Jurkat, Clone E6-1 (cell line): ENCODE measurements around the gene C14orf132.

Experiments
- DNase-seq: peaks from one replicate; pipeline ENCODE4 v3.0.0-alpha.2; 2011; ENCODE audit warnings: low read depth, low spot score
- H3K4me3 ChIP-seq: 2 replicates; pipeline ENCODE4 v1.5.1; 2011; ENCODE audit warnings: mild to moderate bottlenecking, low read length, control low read depth, moderate library complexity

C14orf132 gene

DNA sequence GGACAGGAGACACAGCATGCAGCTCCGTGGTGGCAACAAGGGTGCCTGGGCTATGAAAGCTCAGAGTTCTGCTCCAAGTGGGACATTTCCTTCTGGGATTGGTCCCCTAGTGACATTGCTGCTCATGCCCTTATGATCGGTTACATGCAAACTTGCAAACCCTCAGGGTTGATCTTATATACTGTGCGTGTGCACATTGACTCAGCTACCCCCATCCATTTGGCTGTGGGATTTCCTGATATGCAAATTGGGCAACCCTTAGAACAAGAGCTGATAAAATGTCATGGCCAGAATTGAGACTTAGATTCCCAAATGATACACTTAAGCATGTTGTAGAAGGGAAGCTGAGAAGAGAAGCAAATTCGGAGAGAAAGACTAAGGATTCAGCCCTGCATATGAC lies 92.7 kb downstream of the C14orf132 start:
- DNase-seq: no peak
- no peak overlapping the region for H3K4me3 ChIP-seq

DNA sequence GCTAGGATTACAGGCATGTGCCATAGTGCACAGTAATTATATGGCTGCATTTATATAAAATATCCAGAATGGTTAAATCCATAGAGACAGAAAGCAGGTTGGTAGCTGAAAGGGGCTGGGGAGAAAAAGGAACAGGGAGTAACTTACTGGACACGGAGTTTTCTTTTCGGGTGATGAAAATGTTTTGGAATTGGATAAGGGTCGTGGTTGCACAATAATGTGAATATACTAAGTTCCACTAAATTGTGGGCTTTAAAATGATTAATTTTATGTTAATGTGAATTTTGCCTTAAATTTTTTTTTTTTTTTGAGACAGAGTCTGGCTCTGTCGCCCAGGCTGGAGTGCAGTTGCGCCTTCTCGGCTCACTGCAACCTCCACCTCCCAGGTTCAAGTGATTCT lies 95.3 kb downstream of the C14orf132 start:
- DNase-seq: no peak
- H3K4me3 ChIP-seq: no peak overlapping the region

DNA sequence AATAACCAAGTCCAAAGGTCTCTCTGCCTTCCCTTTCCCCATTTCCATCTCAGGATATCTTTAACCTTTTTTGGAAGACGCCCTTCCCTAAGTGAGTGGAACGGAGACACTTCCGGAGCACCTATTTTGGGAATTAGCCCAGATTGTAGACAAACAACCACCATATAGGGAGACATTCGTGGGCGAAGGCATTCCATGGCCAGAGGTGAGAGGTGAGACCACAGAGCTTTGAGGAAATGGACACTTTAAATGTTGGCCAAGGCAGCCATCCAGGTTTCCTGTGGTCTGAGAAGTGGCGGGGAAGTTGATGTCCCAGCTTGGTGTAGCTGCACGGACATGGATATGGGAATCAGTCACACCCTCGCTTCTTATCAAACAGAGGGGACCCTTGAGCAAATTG lies 96.1 kb downstream of the C14orf132 start:
- H3K4me3 ChIP-seq: no peak overlapping the region
- no peak for DNase-seq

GRCh38 chr14:96136371-96137005 lies 97.3 kb downstream of the C14orf132 start:
- H3K4me3 ChIP-seq: no peak overlapping the region
- DNase-seq: no peak

DNA sequence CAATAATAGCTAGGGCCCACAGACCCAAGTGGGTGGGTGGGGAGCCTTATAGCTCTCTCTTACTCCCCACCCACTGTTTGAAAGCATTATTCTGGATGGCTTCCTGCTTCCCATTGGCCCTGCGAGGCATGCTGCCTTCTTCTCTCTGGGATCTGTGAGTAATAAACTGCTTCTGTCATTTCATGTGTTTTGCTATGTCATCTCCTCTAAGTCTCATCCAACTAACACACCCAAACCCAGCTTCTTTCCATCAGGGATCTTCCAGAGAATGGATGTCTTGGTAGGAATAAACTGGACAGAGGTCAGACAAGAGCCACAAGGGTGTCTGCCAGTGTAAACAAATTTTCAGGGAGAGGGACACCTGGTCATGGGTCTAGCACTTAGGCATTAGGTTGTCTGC lies 99.1 kb downstream of the C14orf132 start:
- no peak overlapping the region for H3K4me3 ChIP-seq
- no peak for DNase-seq

GRCh38 chr14:96139169-96139568 lies 100.0 kb downstream of the C14orf132 start:
- no peak for DNase-seq
- H3K4me3 ChIP-seq: no peak overlapping the region

GRCh38 chr14:96139879-96140278 lies 100.7 kb downstream of the C14orf132 start:
- no peak for DNase-seq
- H3K4me3 ChIP-seq: no peak overlapping the region

DNA sequence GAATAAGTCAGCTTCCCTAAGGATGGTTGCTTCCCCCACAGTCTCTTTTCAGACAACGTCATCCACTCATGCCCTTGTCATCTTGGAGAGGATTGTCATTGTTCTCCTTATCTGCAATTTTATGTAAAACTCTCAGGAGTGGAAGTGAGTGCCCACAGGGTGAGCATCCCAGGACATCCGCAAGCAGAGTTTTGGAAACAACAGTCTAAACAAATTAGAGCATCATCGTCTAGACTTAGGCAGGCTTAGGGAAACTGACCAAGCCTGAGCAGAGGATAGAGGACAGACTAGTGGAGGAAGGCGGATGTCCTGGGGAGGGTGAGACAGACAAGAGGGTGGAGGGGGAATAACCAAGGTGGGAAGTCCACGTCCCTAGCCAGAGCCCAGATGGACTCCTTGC lies 101.8 kb downstream of the C14orf132 start:
- no peak overlapping the region for H3K4me3 ChIP-seq
- DNase-seq: no peak
